GM18951 (cell line): ENCODE measurements around the gene MAPKAPK5.
"Not testable (repeated sequence)": the region's sequence is repeated elsewhere in the genome, so short reads cannot be mapped to it uniquely, and the experiment has no call there.

Experiments used
- POLR2A ChIP-seq: IDR thresholded peaks from 4 replicates; pipeline ENCODE4 v1.6.1; 2011; ENCODE audit warnings: mild to moderate bottlenecking; ENCODE audit not compliant: insufficient read length, insufficient read depth; ENCODE audit errors: extremely low read depth
- in situ Hi-C: fragments of 300-500 bp; cut with MboI; formaldehyde crosslinking; loops from one replicate; pipeline ENCODE4 v1.12.0; 2022; ENCODE audit warnings: low sequenced_read_pairs, mixed read lengths, inconsistent platforms; ENCODE audit not compliant: unreplicated experiment

The MAPKAPK5 gene

GRCh38 chr12:111937429-111937828 is 95.4 kb downstream of the MAPKAPK5 start:
- no peak for TF ChIP-seq POLR2A
- in situ Hi-C loops, result loop anchor here (25.0 kb wide), 1 partner anchor 450 kb away; the partner anchor contains the start of gene HECTD4

DNA sequence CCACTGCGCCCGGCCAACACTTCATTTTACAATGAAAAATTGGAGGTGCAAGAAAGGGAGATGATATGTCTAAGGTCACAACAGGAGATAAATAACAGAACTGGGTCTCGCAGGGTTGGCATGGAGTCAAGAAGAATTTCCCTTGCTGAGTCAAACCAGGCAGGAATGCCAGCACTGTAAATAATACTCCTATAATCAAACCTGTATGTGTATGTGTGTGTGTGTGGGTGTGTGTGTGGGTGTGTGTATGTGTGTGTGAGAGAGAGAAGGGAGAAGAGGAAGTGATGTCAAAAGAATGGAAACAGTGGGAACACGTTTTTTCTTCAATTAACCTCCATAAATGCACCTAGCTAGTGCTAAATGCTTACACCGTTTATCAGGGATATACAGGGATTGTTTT is 100.5 kb downstream of the MAPKAPK5 start:
- no peak for TF ChIP-seq POLR2A
- in situ Hi-C loops, result loop anchor here (25.0 kb wide), 1 partner anchor 445 kb away; the partner anchor contains the start of gene HECTD4

DNA sequence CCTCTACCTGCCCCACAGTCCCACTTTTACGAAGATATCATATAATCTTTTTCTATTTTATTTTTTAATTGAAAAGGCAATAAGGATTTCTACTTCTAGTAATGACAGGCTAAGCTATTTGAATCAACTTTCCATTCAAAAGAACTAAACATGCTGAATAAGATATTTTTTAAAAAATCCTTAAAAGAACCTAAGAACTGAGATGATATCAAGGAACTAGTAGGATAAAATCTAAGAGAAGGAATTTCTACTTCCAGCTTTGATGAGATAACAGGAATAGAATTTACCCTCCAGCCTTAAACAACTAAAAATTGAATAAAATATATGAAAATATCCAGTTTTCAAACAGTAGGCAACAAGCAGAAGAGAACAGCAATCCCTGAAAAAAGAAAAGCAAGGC is 101.9 kb downstream of the MAPKAPK5 start:
- in situ Hi-C loops, result loop anchor here (25.0 kb wide), 1 partner anchor 443 kb away; the partner anchor contains the start of gene HECTD4

DNA sequence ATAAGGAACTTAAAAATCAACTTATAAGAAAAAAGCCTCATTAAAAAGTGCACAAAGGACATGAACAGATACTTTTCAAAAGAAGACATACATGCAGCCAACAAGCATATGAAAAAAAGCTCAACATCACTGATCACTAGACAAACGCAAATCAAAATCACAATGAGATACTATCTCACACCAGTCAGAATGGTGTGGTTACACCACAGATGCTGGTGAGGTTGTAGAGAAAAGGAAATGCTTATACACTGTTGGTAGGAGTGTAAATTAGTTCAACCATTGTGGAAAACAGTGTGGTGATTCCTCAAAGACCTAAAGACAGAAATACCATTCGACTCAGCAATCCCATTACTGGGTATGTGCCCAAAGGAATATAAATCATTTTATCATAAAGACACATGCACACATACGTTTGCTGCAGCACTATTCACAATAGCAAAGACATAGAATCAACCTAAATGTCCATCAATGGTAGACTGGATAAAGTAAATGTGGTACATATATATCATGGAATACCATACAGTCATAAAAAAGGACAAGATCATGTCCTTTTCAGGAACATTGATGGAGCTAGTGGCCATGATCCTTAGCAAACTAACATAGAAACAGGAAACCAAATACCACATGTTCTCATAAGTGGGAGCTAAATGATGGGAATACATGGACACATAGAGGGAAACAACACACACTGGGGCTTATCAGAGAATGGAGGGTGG is 109.1 kb downstream of the MAPKAPK5 start:
- in situ Hi-C loops, result not testable (repeated sequence)

More for the DNA sequence above, 101.9 kb downstream of the MAPKAPK5 start:
- no peak for TF ChIP-seq POLR2A
